NCI-H460 (cell line): Measurements from ENCODE around the gene FBL. TPM values are rescaled to one million over a fixed set of nuclear protein-coding genes. Genes with fewer than 3 reads are reported as not detected.
A peak's percentile ranks its signal among the peaks of the same experiment; 100 is the strongest.
"Not testable (repeated sequence)": the region's sequence is repeated elsewhere in the genome, so short reads cannot be mapped to it uniquely, and the experiment has no call there.

Source experiments
- DNase-seq: peaks from one replicate; pipeline ENCODE4 v3.0.0-alpha.2; 2016; ENCODE audit warnings: low read depth; ENCODE audit errors: extremely low read depth
- polyA plus RNA-seq: library from polyadenylated mRNA; depleted of rRNA; stranded (reverse); fragments of >200 nt; gene quantifications from 2 replicates; pipeline ENCODE4 v1.2.3, GENCODE V29; 2014; cell fraction: nucleus; rRNA removed
- total RNA-seq: library from RNA; depleted of rRNA; stranded (reverse); fragments of >200 nt; shearing (Covaris generic); gene quantifications from 2 replicates; pipeline ENCODE4 v1.2.3, GENCODE V29; 2014; rRNA removed

The FBL gene
- total RNA-seq: 138 and 154 TPM in 2 replicates
- 125 and 208 TPM in 2 replicates for polyA plus RNA-seq

DNA sequence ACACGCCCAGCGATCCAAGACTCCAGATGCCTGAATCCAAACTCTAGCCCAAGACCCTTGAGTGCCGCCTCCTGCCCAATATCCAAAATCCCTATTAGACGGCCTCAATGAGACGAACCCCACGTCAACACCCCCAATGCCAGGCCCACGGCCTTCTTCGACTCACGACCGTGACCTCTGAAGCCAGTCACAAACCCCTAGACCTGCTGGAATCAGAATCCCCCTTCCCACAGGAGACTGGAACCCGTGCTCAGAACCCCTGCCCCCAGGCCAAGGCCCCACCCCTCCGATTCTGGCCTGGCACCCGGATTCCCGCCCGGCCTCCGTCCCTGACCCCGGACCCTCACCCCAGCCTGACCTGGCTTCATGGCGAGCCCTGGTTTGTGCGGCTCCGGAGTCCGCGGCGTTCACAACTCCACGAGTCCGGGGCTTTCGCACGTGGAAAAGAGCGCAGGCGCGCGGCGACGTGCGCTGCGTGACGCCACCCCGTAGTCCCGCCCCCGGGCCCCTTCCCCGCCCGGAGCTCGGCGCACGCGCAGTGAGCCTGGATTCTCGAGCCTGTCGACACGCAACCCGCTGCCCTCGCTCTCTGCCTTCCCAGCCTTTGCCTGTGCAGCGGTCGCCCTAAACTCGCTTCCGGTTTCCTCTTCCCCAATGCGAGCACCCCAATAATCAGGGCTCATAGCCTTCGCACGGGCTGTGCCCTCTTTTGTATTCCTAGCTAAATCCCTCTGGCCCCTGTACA is at the start of gene FBL:
Gene FBL (minus strand): TSS at position 447 of the 745 bp plus-strand sequence. CDS start 79 bp downstream, at position 368.
- DNase-seq: peak; percentile 86

DNA sequence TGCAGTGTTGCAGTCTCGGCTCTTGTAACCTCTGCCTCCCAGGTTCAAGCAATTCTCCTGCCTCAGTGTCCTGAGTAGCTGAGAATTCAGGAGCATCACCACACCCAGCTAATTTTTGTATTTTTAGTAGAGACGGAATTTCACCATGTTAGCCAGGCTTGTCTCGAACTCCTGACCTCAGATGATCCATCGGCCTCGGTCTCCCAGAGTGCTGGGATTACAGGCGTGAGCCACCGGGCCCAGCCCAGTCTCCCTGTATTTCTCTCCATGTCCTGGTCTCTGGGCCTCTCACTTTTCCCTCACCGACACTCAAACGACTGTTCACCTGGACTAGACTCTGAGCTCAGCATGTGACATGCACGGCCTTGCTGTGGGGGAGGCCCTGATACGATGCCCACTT is 48.9 kb upstream of the FBL start:
- not testable (repeated sequence) for DNase-seq

- not testable (repeated sequence) for DNase-seq
Observed at GRCh38 chr19:39894236-39894606, 48.0 kb upstream of the FBL start.

DNA sequence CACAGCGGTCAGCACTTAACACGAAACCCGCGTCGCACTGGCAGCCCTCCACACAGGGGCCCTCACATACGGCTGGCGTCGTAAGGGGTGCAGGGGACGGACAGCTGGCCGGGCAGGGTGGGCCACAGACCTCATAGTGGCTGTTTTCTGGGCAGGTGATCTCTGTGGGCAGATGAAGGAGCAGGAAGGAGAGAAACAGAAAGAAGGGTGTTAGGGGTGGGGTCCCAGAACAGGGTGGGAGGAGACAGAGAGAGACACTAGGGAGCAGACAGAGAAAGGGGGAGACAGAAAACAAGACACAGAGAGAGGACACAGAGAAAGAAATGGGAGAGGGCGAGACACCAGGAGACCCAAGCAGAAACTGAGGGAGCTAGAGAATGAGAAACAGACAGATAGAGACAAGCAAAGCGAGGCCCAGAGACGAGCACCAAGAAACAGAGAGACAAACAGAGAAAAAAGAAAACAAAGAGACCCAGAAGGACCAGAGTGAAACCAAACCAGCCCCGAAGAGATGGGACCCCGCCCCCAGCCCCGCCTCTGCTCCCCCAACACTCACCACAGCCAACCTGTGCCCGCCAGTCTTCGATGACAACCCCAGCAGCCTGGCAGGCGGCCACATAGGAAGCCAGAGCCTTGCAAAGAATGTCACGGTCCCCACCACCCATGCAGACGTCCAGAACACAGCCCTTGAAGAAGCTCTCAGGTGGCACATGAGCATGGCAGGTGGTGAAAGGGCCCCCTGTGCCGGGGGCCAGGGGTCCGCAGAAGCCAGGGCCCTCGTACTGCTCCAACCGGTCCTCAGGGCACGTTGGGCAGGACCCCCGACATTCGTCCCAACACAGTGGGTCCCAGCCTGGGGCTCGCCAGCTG is 47.4 kb upstream of the FBL start:
- DNase-seq: not testable (repeated sequence)

DNA sequence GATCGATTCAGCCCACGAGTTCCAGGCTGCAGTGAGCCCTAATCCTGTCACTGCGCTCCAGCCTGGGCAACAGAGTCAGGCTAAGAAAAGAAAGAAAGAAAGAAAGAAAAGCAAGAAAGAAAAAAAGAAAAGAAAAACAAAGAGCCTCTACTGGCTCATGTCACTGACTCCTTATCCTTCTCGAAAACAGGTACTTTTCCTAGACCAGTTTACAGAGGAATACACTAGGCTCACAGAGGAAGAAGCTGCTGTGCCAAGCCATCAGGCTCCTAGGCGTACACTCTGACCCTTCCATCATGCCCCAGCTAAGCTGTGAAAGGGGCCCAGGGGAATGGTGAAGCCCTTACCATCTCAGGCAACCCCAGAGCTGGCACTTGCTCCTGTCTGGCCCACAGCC is 46.3 kb upstream of the FBL start:
- DNase-seq: not testable (repeated sequence)

GRCh38 chr19:39891660-39892505 is 45.7 kb upstream of the FBL start:
- not testable (repeated sequence) for DNase-seq

GRCh38 chr19:39890755-39891551 is 44.8 kb upstream of the FBL start:
- DNase-seq: no peak

GRCh38 chr19:39889872-39890754 is 43.9 kb upstream of the FBL start:
- not testable (repeated sequence) for DNase-seq

DNA sequence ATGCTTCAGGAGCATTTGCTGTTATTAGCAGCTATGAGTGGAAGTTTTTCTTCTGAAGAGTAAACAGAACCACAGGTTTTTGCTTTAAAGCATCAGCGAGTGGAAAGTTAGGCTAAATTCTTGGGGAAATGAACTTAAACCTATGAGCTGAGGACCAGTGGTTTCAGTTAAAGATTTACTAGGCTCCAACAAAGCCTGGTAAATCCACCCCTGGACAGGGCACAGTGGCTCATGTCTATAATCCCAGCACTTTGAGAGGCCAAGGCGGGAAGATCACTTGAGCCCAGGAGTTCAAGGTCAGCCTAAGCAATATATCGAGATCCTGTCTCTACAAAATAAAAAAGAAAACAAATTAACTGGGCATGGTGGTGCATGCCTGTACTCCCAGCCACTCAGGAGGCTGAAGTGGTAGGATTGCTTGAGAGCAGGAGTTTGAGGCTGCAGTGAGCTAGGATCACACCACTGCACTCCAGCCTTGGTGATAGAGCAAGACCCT is 41.3 kb upstream of the FBL start:
- DNase-seq: not testable (repeated sequence)

DNA sequence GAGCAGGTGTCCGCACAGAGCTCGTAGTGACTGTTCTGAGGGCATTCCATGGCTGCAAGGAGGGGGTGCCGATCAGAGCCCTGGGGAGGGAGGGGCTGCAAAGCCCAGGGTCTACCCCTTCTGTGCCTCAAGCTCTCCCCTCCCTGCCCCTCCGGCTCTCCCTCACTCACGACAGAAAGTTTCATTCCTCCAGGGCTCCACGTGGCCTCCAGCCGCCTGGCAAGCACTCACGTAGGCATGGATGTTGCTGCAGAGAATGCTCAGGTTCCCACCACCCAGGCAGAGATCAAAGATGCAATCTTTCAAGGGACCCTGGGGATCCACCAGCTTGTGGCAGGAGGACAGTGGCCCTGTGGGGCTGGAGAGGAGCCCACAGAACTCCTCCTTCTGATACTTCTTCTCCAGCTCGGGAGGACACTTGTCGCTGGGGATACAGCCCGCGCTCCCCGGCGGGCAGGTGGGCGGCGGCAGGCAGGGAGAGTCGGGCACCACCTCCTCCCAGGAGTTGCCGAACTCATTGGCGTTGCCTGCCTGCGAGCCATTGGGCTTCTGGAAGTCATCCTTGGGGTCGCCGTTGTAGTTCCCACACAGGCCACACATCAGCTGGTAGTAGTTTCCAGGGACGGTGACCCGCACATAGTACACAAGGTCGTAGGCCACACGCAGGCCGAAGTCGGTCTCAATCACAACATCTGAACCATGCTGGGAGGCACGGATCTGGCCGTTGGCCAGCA is 39.8 kb upstream of the FBL start:
- DNase-seq: not testable (repeated sequence)

DNA sequence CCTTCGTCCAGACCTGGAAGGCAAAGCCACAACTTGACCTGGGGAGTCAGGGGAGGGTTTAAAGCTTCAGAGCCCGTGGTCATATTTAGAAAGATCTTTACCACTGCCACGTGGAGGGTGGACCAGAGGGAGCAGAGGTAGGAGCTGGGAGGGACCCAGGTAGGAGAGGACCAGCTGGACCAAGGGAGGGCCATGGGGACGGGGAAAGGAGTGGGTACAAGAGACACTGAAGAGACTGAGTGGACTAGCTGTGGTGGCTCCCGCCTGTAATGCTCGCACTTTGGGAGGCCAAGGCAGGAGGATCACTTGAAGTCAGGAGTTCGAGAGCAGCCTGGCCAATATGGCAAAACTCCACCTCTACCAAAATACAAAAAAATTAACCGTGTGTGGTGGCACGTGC is 38.5 kb upstream of the FBL start:
- DNase-seq: not testable (repeated sequence)

DNA sequence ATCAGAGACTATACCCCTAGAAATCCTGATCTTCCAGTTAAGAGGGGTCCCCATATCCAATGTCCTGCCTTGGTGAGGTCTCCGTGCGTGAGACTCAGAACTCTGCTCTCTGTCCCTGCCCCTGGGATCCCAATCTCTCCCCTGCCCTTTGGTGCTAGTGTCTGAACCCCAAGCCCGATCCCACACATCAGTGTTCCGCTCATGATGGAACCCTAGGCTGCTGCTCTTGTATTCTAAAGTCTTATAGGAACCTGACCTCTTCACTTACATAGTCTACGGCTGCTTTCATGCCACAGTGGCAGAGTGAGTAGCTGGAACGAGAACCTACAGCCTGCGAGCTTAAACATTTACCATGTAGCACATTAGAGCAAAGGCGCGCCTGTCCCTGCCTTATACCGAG is 36.5 kb upstream of the FBL start:
- DNase-seq: not testable (repeated sequence)

DNA sequence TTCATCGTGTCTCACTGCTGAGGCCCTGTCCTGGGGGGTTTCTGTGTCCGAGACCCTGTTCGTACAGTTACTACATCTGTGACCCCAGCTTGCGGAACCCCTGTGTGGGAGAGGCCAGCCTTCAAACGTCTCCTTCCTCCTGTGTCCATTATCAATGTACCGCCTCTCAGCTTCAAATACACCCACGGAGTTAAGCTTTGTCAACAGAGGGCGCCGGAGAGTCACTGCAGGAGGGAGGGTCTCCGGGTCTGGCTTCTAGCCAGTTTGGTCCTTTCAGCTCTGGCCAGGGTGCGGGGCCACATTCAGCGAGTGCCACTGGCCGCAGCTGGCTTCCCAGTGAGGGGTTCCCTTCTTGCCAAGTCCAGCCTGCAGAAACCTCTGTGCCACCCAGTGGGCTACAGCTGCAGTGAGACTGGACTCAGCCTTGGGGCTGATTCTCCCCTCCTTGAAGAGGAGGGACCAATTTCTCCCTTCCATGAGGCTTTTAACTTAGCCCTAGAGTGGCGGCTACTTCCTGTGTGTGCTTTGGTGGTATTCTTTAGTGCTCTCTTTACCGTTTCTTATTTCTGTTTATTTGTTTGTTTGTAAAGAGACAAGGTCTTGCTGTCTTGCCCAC is 35.4 kb upstream of the FBL start:
- peak; percentile 7 for DNase-seq

DNA sequence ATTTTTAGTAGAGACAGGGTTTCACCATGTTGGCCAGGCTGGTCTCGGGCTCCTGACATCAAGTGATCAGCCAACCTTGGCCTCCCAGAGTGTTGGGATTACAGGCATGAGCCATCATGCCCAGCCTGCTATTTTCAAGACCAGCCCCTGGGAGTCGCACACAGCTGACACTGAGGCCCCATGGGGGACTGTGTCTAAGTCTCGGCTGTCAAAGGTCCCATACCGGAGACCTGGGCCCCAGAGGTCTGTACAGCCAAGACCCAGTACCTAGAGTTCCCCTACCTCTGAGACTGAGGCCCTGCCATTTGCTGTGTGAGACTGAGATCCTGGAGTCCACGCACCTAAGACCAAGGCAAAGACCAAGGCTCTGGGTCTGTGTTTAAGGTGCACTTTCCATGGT is 34.1 kb upstream of the FBL start:
- not testable (repeated sequence) for DNase-seq

GRCh38 chr19:39879796-39880195 is 33.6 kb upstream of the FBL start:
- DNase-seq: not testable (repeated sequence)

GRCh38 chr19:39878866-39879265 is 32.7 kb upstream of the FBL start:
- not testable (repeated sequence) for DNase-seq

- no peak for DNase-seq
Observed at GRCh38 chr19:39878398-39878797, 32.2 kb upstream of the FBL start.
